Activated naive CD4-positive, alpha-beta T cell treated with anti-CD3 and anti-CD28 coated beads for 36 hours (primary cell): ENCODE data around the gene FOCAD. TPM values are rescaled to one million over a fixed set of nuclear protein-coding genes. Genes with fewer than 3 reads are reported as not detected.

ENCODE experiments used
- CTCF ChIA-PET: fragments of 350-600 bp; sonication (Branson Sonifier 250); formaldehyde crosslinking; loops from one replicate; lab custom pipeline; 2021; ENCODE audit warnings: antibody characterized with exemption; lab: Charles Lee
- DNase-seq: peaks from one replicate; pipeline ENCODE4 v3.0.0-alpha.2; 2020
- H3K27ac Mint-ChIP-seq: one replicate; pipeline ENCODE4 v1.8.0; 2021; ENCODE audit warnings: mild to moderate bottlenecking, mixed read lengths
- H3K27me3 Mint-ChIP-seq: one replicate; pipeline ENCODE4 v1.8.0; 2021; ENCODE audit warnings: low read depth, mixed read lengths
- H3K36me3 Mint-ChIP-seq: one replicate; pipeline ENCODE4 v1.8.0; 2021; ENCODE audit warnings: low read depth, mixed read lengths
- H3K4me1 Mint-ChIP-seq: one replicate; pipeline ENCODE4 v1.8.0; 2021; ENCODE audit warnings: low read depth, mixed read lengths
- H3K4me3 Mint-ChIP-seq: one replicate; pipeline ENCODE4 v1.8.0; 2021; ENCODE audit warnings: mild to moderate bottlenecking, moderate library complexity, mixed read lengths
- H3K9me3 Mint-ChIP-seq: one replicate; pipeline ENCODE4 v1.8.0; 2021; ENCODE audit warnings: mixed read lengths
- intact Hi-C: fragments of 100-400 bp; cut with micrococcal nuclease; formaldehyde crosslinking; loops from one replicate; pipeline ENCODE4 v1.15.1; 2023
- total RNA-seq, 2 experiments: library from RNA; stranded (reverse); gene quantifications; one replicate each; pipeline ENCODE4 v1.2.3, GENCODE V29; 2021

The FOCAD gene
- total RNA-seq, 2 experiments from 2014 or later = 31.7 to 32.2 TPM

- peaks cover 5% of the 10 kb centered on the region for H3K4me1 Mint-ChIP-seq
- intact Hi-C loops = no loop called here
- H3K4me3 Mint-ChIP-seq = no peak overlapping the region
- CTCF ChIA-PET = no interaction called here
- no peaks in the 10 kb centered on the region for H3K9me3 Mint-ChIP-seq
- DNase-seq = no peak
- no peaks in the 10 kb centered on the region for H3K27me3 Mint-ChIP-seq
- peaks cover 7% of the 10 kb centered on the region for H3K36me3 Mint-ChIP-seq
- H3K27ac Mint-ChIP-seq = no peak overlapping the region
Measured at GRCh38 chr9:20713172-20713571, 29.1 kb downstream of the FOCAD start.

- peaks cover 13% of the 10 kb centered on the region for H3K36me3 Mint-ChIP-seq
- H3K9me3 Mint-ChIP-seq = no peaks in the 10 kb centered on the region
- CTCF ChIA-PET = interaction anchor here (0.6 kb wide), 1 partner anchor 10 kb away, joined by 8 read pairs; no protein-coding TSS in a partner anchor
- peaks cover 2% of the 10 kb centered on the region for H3K4me1 Mint-ChIP-seq
- H3K27me3 Mint-ChIP-seq = no peaks in the 10 kb centered on the region
- H3K4me3 Mint-ChIP-seq = no peak overlapping the region
- intact Hi-C loops = no loop called here
- no peak for DNase-seq
- H3K27ac Mint-ChIP-seq = no peak overlapping the region
Measured at GRCh38 chr9:20714442-20715415, 30.7 kb downstream of the FOCAD start.

GRCh38 chr9:20722221-20722620, 38.2 kb downstream of the FOCAD start:
- Mint-ChIP-seq H3K4me3 (no peak overlapping the region), H3K4me1 (peaks cover 23% of the 10 kb centered on the region), H3K36me3 (peaks cover 29% of the 10 kb centered on the region), H3K27ac (no peak overlapping the region), H3K27me3 (no peaks in the 10 kb centered on the region), H3K9me3 (no peaks in the 10 kb centered on the region)
- no peak for DNase-seq
- CTCF ChIA-PET = no interaction called here
- intact Hi-C loops = no loop called here

- DNase-seq = no peak
- Mint-ChIP-seq H3K27ac (no peak overlapping the region), H3K4me3 (peak overlapping the region; percentile 16), H3K4me1 (peaks cover 29% of the 10 kb centered on the region), H3K9me3 (no peaks in the 10 kb centered on the region), H3K36me3 (peaks cover 21% of the 10 kb centered on the region), H3K27me3 (no peaks in the 10 kb centered on the region)
- intact Hi-C loops = no loop called here
- CTCF ChIA-PET = interaction anchor here (0.6 kb wide), 1 partner anchor 812 kb away, joined by 3 read pairs; no protein-coding TSS in a partner anchor
Measured at GRCh38 chr9:20725675-20726074, 41.6 kb downstream of the FOCAD start.

GRCh38 chr9:20726144-20726543, 42.1 kb downstream of the FOCAD start:
- DNase-seq = no peak
- Mint-ChIP-seq H3K36me3 (peaks cover 20% of the 10 kb centered on the region), H3K9me3 (no peaks in the 10 kb centered on the region), H3K4me3 (no peak overlapping the region), H3K4me1 (peaks cover 29% of the 10 kb centered on the region), H3K27me3 (no peaks in the 10 kb centered on the region), H3K27ac (no peak overlapping the region)
- CTCF ChIA-PET = no interaction called here
- intact Hi-C loops = no loop called here

- H3K27me3 Mint-ChIP-seq = no peaks in the 10 kb centered on the region
- H3K27ac Mint-ChIP-seq = no peak overlapping the region
- CTCF ChIA-PET = no interaction called here
- H3K4me1 Mint-ChIP-seq = peaks cover 26% of the 10 kb centered on the region
- no peaks in the 10 kb centered on the region for H3K9me3 Mint-ChIP-seq
- H3K36me3 Mint-ChIP-seq = peaks cover 11% of the 10 kb centered on the region
- intact Hi-C loops = no loop called here
- no peak overlapping the region for H3K4me3 Mint-ChIP-seq
- DNase-seq = no peak
Measured at GRCh38 chr9:20728493-20729220, 44.6 kb downstream of the FOCAD start.

GRCh38 chr9:20729523-20729922, 45.5 kb downstream of the FOCAD start:
- H3K4me3 Mint-ChIP-seq = no peak overlapping the region
- intact Hi-C loops = no loop called here
- peaks cover 26% of the 10 kb centered on the region for H3K4me1 Mint-ChIP-seq
- H3K27ac Mint-ChIP-seq = no peak overlapping the region
- CTCF ChIA-PET = no interaction called here
- H3K27me3 Mint-ChIP-seq = no peaks in the 10 kb centered on the region
- no peak for DNase-seq
- H3K9me3 Mint-ChIP-seq = no peaks in the 10 kb centered on the region
- peaks cover 9% of the 10 kb centered on the region for H3K36me3 Mint-ChIP-seq

- intact Hi-C loops = no loop called here
- Mint-ChIP-seq H3K36me3 (peaks cover 8% of the 10 kb centered on the region), H3K27ac (no peak overlapping the region), H3K9me3 (no peaks in the 10 kb centered on the region), H3K27me3 (no peaks in the 10 kb centered on the region), H3K4me3 (no peak overlapping the region), H3K4me1 (peaks cover 9% of the 10 kb centered on the region)
- no peak for DNase-seq
- CTCF ChIA-PET = no interaction called here
Measured at GRCh38 chr9:20732118-20732517, 48.1 kb downstream of the FOCAD start.

- peaks cover 4% of the 10 kb centered on the region for H3K36me3 Mint-ChIP-seq
- H3K27me3 Mint-ChIP-seq = no peaks in the 10 kb centered on the region
- peaks cover 2% of the 10 kb centered on the region for H3K4me1 Mint-ChIP-seq
- CTCF ChIA-PET = no interaction called here
- intact Hi-C loops = no loop called here
- DNase-seq = no peak
- H3K27ac Mint-ChIP-seq = no peak overlapping the region
- H3K4me3 Mint-ChIP-seq = no peak overlapping the region
- no peaks in the 10 kb centered on the region for H3K9me3 Mint-ChIP-seq
Measured at GRCh38 chr9:20734275-20734674, 50.2 kb downstream of the FOCAD start.

GRCh38 chr9:20740304-20740703, 56.2 kb downstream of the FOCAD start:
- H3K4me3 Mint-ChIP-seq = no peak overlapping the region
- H3K9me3 Mint-ChIP-seq = no peaks in the 10 kb centered on the region
- peaks cover 4% of the 10 kb centered on the region for H3K36me3 Mint-ChIP-seq
- H3K27ac Mint-ChIP-seq = no peak overlapping the region
- H3K4me1 Mint-ChIP-seq = peaks cover 8% of the 10 kb centered on the region
- CTCF ChIA-PET = interaction anchor here (0.7 kb wide), 2 partner anchors 424 to 1345 kb away, joined by 3 to 5 read pairs; no protein-coding TSS in a partner anchor
- no peaks in the 10 kb centered on the region for H3K27me3 Mint-ChIP-seq
- intact Hi-C loops = no loop called here
- no peak for DNase-seq

- Mint-ChIP-seq H3K27me3 (no peaks in the 10 kb centered on the region), H3K27ac (no peak overlapping the region), H3K9me3 (no peaks in the 10 kb centered on the region), H3K36me3 (peaks cover 4% of the 10 kb centered on the region), H3K4me3 (no peak overlapping the region), H3K4me1 (peaks cover 8% of the 10 kb centered on the region)
- DNase-seq = no peak
- CTCF ChIA-PET = no interaction called here
- intact Hi-C loops = no loop called here
Measured at GRCh38 chr9:20740929-20741582, 57.0 kb downstream of the FOCAD start.

- no peak overlapping the region for H3K27ac Mint-ChIP-seq
- DNase-seq = no peak
- H3K36me3 Mint-ChIP-seq = peaks cover 2% of the 10 kb centered on the region
- CTCF ChIA-PET = no interaction called here
- no peak overlapping the region for H3K4me3 Mint-ChIP-seq
- H3K27me3 Mint-ChIP-seq = no peaks in the 10 kb centered on the region
- intact Hi-C loops = no loop called here
- peaks cover 8% of the 10 kb centered on the region for H3K4me1 Mint-ChIP-seq
- no peaks in the 10 kb centered on the region for H3K9me3 Mint-ChIP-seq
Measured at GRCh38 chr9:20742833-20743232, 58.8 kb downstream of the FOCAD start.
